Immature natural killer cell (primary cell): ENCODE data around the gene LRP1. TPM values are rescaled to one million over a fixed set of nuclear protein-coding genes. Genes with fewer than 3 reads are reported as not detected.

Source experiments
- DNase-seq, 3 donors: peaks; one replicate each; pipeline ENCODE4 v3.0.0; 2022; ENCODE audit warnings: mixed read lengths in 1 of 3
- H3K27ac Mint-ChIP-seq, 6 donors: one replicate each; pipeline ENCODE4 v1.8.0; 2020; ENCODE audit warnings: mixed read lengths in 6 of 6, mild to moderate bottlenecking in 5 of 6, inconsistent platforms in 4 of 6, moderate library complexity in 3 of 6
- H3K27me3 Mint-ChIP-seq, 3 donors: one replicate each; pipeline ENCODE4 v1.8.0; 2020 to 2021; ENCODE audit warnings: low read depth in 3 of 3, mild to moderate bottlenecking in 3 of 3, mixed read lengths in 3 of 3, moderate library complexity in 3 of 3, inconsistent platforms in 1 of 3
- H3K36me3 Mint-ChIP-seq, 3 donors: one replicate each; pipeline ENCODE4 v1.8.0; 2020; ENCODE audit warnings: mixed read lengths in 3 of 3, inconsistent platforms in 2 of 3, mild to moderate bottlenecking in 2 of 3
- H3K4me1 Mint-ChIP-seq, 2 donors: one replicate each; pipeline ENCODE4 v1.8.0; 2020; ENCODE audit warnings: inconsistent platforms in 2 of 2, mild to moderate bottlenecking in 2 of 2, mixed read lengths in 2 of 2, moderate library complexity in 1 of 2
- H3K4me3 Mint-ChIP-seq, 5 donors: one replicate each; pipeline ENCODE4 v1.8.0; 2020; ENCODE audit warnings: mild to moderate bottlenecking in 5 of 5, mixed read lengths in 5 of 5, inconsistent platforms in 3 of 5, moderate library complexity in 3 of 5
- H3K9me3 Mint-ChIP-seq, 6 donors: one replicate each; pipeline ENCODE4 v1.8.0; 2020; ENCODE audit warnings: mild to moderate bottlenecking in 6 of 6, mixed read lengths in 6 of 6, inconsistent platforms in 4 of 6, moderate library complexity in 3 of 6
- polyA plus RNA-seq, 3 donors: library from polyadenylated mRNA; unstranded; fragments of 300-500 nt; fragmentation: Illumina TruSeq; gene quantifications; one replicate each; pipeline ENCODE4 v1.2.3, GENCODE V29; 2021

LRP1 gene
- polyA plus RNA-seq, 3 donors from 2014 or later, result 0.08 to 0.22 TPM; not detected in 1

GRCh38 chr12:57098546-57098945, 29.7 kb upstream of the LRP1 start:
- Mint-ChIP-seq H3K9me3 (no peaks in the 10 kb centered on the region), H3K4me3 (no peak overlapping the region), H3K27ac (peak overlapping the region in 5 of 6 donors; percentile 31 to 74 (median 57)), H3K36me3 (peaks cover 12 to 32% (median 18%) of the 10 kb centered on the region in 3 donors), H3K4me1 (peaks cover 27 to 29% of the 10 kb centered on the region in 2 donors), H3K27me3 (peaks cover 0 to 7% (median 4%) of the 10 kb centered on the region in 3 donors)
- no peak for DNase-seq

GRCh38 chr12:57099047-57099714, 29.1 kb upstream of the LRP1 start:
- Mint-ChIP-seq H3K27me3 (peaks cover 0 to 7% (median 4%) of the 10 kb centered on the region in 3 donors), H3K4me3 (no peak overlapping the region), H3K9me3 (no peaks in the 10 kb centered on the region), H3K4me1 (peaks cover 30 to 32% of the 10 kb centered on the region in 2 donors), H3K36me3 (peaks cover 12 to 36% (median 18%) of the 10 kb centered on the region in 3 donors), H3K27ac (peak overlapping the region; percentile 16 to 80 (median 56))
- DNase-seq, result no peak

- no peaks in the 10 kb centered on the region for H3K9me3 Mint-ChIP-seq
- no peak for DNase-seq
- no peak overlapping the region for H3K4me3 Mint-ChIP-seq
- peak overlapping the region in 5 of 6 donors; percentile 16 to 80 (median 62) for H3K27ac Mint-ChIP-seq
- peaks cover 12 to 41% (median 18%) of the 10 kb centered on the region in 3 donors for H3K36me3 Mint-ChIP-seq
- H3K4me1 Mint-ChIP-seq, result peaks cover 35 to 37% of the 10 kb centered on the region in 2 donors
- peaks cover 0 to 7% (median 4%) of the 10 kb centered on the region in 3 donors for H3K27me3 Mint-ChIP-seq
These were observed 28.5 kb upstream of the LRP1 start for GRCh38 chr12:57099766-57100165.

GRCh38 chr12:57101892-57102695, 26.2 kb upstream of the LRP1 start:
- peak in 1 of 3 donors; percentile 51 for DNase-seq
- H3K27ac Mint-ChIP-seq, result peak overlapping the region; percentile 90 to 95 (median 92)
- peak overlapping the region; percentile 30 to 67 (median 59) for H3K4me3 Mint-ChIP-seq
- H3K36me3 Mint-ChIP-seq, result peaks cover 6 to 39% (median 22%) of the 10 kb centered on the region in 3 donors
- H3K4me1 Mint-ChIP-seq, result peaks cover 43% of the 10 kb centered on the region in 2 donors
- no peaks in the 10 kb centered on the region for H3K9me3 Mint-ChIP-seq
- peaks cover 0 to 7% (median 3%) of the 10 kb centered on the region in 3 donors for H3K27me3 Mint-ChIP-seq

- H3K27me3 Mint-ChIP-seq, result peaks cover 0 to 8% (median 3%) of the 10 kb centered on the region in 3 donors
- H3K9me3 Mint-ChIP-seq, result no peaks in the 10 kb centered on the region
- peaks cover 13 to 37% (median 24%) of the 10 kb centered on the region in 3 donors for H3K36me3 Mint-ChIP-seq
- H3K4me3 Mint-ChIP-seq, result peak overlapping the region in 3 of 5 donors; percentile 4 to 55 (median 24)
- H3K27ac Mint-ChIP-seq, result peak overlapping the region; percentile 59 to 95 (median 80)
- DNase-seq, result no peak
- H3K4me1 Mint-ChIP-seq, result peaks cover 59 to 60% of the 10 kb centered on the region in 2 donors
These were observed 24.4 kb upstream of the LRP1 start for GRCh38 chr12:57103856-57104255.

GRCh38 chr12:57104292-57104910, 23.9 kb upstream of the LRP1 start:
- Mint-ChIP-seq H3K4me3 (peak overlapping the region in 2 of 5 donors; percentile 4 to 24), H3K27ac (peak overlapping the region; percentile 64 to 95 (median 80)), H3K27me3 (peaks cover 0 to 9% (median 3%) of the 10 kb centered on the region in 3 donors), H3K36me3 (peaks cover 9 to 32% (median 23%) of the 10 kb centered on the region in 3 donors), H3K9me3 (no peaks in the 10 kb centered on the region), H3K4me1 (peaks cover 62 to 65% of the 10 kb centered on the region in 2 donors)
- DNase-seq, result no peak

- H3K27me3 Mint-ChIP-seq, result peaks cover 0 to 9% (median 4%) of the 10 kb centered on the region in 3 donors
- no peak for DNase-seq
- no peak overlapping the region for H3K4me3 Mint-ChIP-seq
- H3K4me1 Mint-ChIP-seq, result peaks cover 65 to 72% of the 10 kb centered on the region in 2 donors
- H3K9me3 Mint-ChIP-seq, result no peaks in the 10 kb centered on the region
- H3K27ac Mint-ChIP-seq, result peak overlapping the region in 4 of 6 donors; percentile 60 to 91 (median 72)
- peaks cover 7 to 27% (median 16%) of the 10 kb centered on the region in 3 donors for H3K36me3 Mint-ChIP-seq
These were observed 23.1 kb upstream of the LRP1 start for GRCh38 chr12:57105011-57105753.

- Mint-ChIP-seq H3K27ac (peak overlapping the region in 3 of 6 donors; percentile 51 to 85 (median 71)), H3K27me3 (peaks cover 3 to 14% (median 12%) of the 10 kb centered on the region in 3 donors), H3K4me3 (no peak overlapping the region), H3K4me1 (peaks cover 68 to 71% of the 10 kb centered on the region in 2 donors), H3K9me3 (no peaks in the 10 kb centered on the region), H3K36me3 (peaks cover 7 to 27% (median 15%) of the 10 kb centered on the region in 3 donors)
- no peak for DNase-seq
These were observed 22.1 kb upstream of the LRP1 start for GRCh38 chr12:57106021-57106708.

GRCh38 chr12:57107456-57108155, 20.7 kb upstream of the LRP1 start:
- Mint-ChIP-seq H3K9me3 (peaks cover 0 to 4% (median 0%) of the 10 kb centered on the region in 6 donors), H3K27ac (peak overlapping the region; percentile 9 to 71 (median 46)), H3K4me3 (peak overlapping the region in 3 of 5 donors; percentile 27 to 61 (median 47)), H3K27me3 (peaks cover 14 to 24% (median 19%) of the 10 kb centered on the region in 3 donors), H3K4me1 (peaks cover 70 to 73% of the 10 kb centered on the region in 2 donors), H3K36me3 (peaks cover 7 to 27% (median 15%) of the 10 kb centered on the region in 3 donors)
- DNase-seq, result no peak

GRCh38 chr12:57109207-57110103, 18.8 kb upstream of the LRP1 start:
- peak overlapping the region; percentile 91 to 99 (median 98) for H3K27ac Mint-ChIP-seq
- peak overlapping the region; percentile 92 to 100 (median 96) for H3K4me3 Mint-ChIP-seq
- H3K9me3 Mint-ChIP-seq, result peaks cover 0 to 4% (median 0%) of the 10 kb centered on the region in 6 donors
- H3K4me1 Mint-ChIP-seq, result peaks cover 56 to 61% of the 10 kb centered on the region in 2 donors
- peaks cover 14 to 23% (median 17%) of the 10 kb centered on the region in 3 donors for H3K27me3 Mint-ChIP-seq
- no peak for DNase-seq
- peaks cover 7 to 21% (median 15%) of the 10 kb centered on the region in 3 donors for H3K36me3 Mint-ChIP-seq
